Measurements from ENCODE around the gene POLD2. TPM values are rescaled to one million over a fixed set of nuclear protein-coding genes. Genes with fewer than 3 reads are reported as not detected.
"Not testable (repeated sequence)": the region's sequence is repeated elsewhere in the genome, so short reads cannot be mapped to it uniquely, and the experiment has no call there.

POLD2 gene
- total RNA-seq: 100 to 1,000 TPM; 298 to 305 TPM

GRCh38 chr7:44123190-44124003 is at the start of gene POLD2:
TSS of gene POLD2 (minus strand) at chr7:44123548. CDS start at chr7:44122053, 1,495 bp downstream.
- CTCF ChIA-PET: interaction anchor here (1.0 to 1.6 kb wide), 4 partner anchors 18 to 42 kb away, joined by 3 to 4 read pairs (median 3); no protein-coding TSS in a partner anchor
- POLR2A ChIA-PET: interaction anchor here (1.0 to 1.5 kb wide), 4 partner anchors 12 to 42 kb away, joined by 3 to 5 read pairs (median 4); partner anchors contain the start of gene AEBP1

DNA sequence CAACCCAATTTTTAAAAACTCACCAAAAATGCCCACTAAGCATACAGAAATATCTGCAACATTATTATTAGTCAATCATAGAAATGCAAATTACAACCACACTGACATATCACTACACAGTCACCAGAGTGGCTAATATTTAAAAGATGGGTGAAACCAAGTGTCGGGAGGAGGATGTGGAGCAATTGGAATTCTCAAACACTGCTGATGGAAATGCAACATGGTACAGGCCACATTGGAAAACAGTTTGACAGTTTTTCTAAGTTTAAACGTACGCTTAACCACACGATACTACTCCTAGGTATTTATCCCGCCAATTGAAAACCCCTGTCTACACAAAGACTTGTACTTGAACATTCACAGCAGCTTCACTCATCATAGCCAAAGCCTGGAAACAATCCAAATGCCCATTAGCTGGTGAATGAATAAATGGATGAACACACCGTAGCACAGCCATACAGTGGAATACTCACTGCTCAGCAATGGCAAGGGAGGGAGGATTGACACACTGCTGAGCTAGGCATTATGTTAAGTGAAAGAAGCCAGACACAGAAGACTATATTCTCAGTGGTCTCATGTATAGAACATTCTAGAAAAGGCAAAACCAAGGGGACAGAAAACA is 49.6 kb upstream of the POLD2 start:
- CTCF ChIA-PET: interaction anchor here (0.5 kb wide), 1 partner anchor 125 kb away, joined by 4 read pairs; no protein-coding TSS in a partner anchor
- POLR2A ChIA-PET: no interaction called here

DNA sequence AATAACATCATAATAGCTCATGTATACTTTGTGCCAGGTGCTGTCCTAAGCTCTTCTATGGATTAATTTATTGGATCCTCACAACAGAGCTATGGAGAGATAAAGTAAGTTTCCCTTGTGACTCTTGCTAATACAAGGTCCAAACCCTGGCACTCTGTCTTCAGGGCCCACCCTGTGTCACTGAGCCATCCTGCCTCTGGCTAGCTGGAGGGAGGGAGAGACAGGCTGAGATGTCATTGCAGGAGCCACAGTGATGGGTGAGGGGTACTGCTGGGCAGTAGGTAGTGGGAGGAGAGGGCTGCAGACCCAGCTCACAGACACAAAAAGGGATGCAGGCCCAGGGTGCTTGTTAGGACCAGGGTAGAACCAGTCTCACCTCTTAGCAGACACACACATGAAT is 49.0 kb upstream of the POLD2 start:
- ChIA-PET CTCF (interaction anchor here (0.5 to 1.1 kb wide), 2 partner anchors 124 to 362 kb away, joined by 3 to 4 read pairs; no protein-coding TSS in a partner anchor), POLR2A (no interaction called here)

DNA sequence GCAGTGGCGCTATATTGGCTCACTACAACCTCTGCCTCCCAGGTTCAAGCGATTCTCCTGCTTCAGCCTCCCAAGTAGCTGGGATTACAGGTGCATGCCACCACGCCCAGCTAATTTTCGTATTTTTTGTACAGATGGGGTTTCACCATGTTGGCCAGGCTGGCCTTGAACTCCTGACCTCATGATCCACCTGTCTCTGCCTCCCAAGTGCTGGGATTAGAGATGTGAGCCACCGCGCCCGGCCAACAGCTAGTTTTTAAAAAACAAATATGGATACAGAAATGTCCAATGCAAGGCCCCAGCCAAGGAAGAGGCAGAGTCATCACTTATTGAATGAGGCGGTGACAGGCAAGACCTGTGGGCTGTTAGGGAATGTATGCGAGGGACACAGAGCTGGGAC is 48.6 kb upstream of the POLD2 start:
- CTCF ChIA-PET: interaction anchor here (1.1 kb wide), 1 partner anchor 363 kb away, joined by 3 read pairs; no protein-coding TSS in a partner anchor
- POLR2A ChIA-PET: not testable (repeated sequence)

DNA sequence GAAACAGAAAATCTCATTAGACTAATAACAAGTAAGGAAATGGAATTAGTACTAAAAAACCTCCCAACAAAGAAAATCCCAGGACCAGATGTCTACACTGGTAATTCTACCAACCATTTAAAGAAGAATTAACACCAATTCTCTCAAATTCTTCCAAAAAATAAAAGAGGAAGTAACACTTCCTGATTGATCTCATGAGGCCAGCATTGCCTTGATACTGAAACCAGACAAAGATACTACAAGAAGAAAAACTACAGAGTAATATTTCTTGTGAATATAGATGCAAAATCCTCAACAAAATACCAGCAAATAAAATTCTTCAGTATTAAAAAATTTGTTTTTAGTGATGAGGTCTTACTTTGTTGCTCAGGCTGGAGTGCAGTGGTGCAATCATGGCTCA is 44.6 kb upstream of the POLD2 start:
- ChIA-PET POLR2A (no interaction called here), CTCF (no interaction called here)

DNA sequence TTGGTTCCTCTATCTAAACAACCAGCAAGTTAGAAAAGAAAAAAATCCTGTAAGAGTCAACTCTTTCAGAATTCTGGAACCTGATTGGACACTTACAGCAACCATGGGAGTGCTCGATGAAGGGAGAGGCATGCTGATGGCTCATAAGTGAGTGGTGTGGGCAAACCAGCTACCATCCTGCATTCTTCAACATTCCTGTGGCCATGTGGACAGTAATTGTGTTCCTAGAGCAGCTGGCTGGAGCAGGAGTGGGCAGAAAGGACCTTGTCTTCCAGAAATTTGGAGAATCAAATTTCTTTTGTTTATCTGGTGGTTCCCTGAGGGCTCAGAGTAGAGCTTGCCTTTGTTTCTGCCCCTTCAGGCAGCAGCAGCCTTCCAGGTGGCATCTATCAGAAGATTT is 40.2 kb upstream of the POLD2 start:
- CTCF ChIA-PET: interaction anchor here (0.8 kb wide), 1 partner anchor 9 kb away, joined by 3 read pairs; no protein-coding TSS in a partner anchor

GRCh38 chr7:44162785-44163395 is 39.5 kb upstream of the POLD2 start:
- ChIA-PET CTCF (interaction anchor here (0.8 kb wide), 1 partner anchor 8 kb away, joined by 3 read pairs; no protein-coding TSS in a partner anchor), POLR2A (no interaction called here)

More for the DNA sequence above, 40.2 kb upstream of the POLD2 start:
- POLR2A ChIA-PET: no interaction called here

GRCh38 chr7:44162179-44162578 is 38.8 kb upstream of the POLD2 start:
- ChIA-PET CTCF (no interaction called here), POLR2A (no interaction called here)

GRCh38 chr7:44161371-44161770 is 38.0 kb upstream of the POLD2 start:
- POLR2A ChIA-PET: no interaction called here
- CTCF ChIA-PET: no interaction called here

GRCh38 chr7:44159824-44160630 is 36.7 kb upstream of the POLD2 start:
- CTCF ChIA-PET: no interaction called here
- POLR2A ChIA-PET: no interaction called here

DNA sequence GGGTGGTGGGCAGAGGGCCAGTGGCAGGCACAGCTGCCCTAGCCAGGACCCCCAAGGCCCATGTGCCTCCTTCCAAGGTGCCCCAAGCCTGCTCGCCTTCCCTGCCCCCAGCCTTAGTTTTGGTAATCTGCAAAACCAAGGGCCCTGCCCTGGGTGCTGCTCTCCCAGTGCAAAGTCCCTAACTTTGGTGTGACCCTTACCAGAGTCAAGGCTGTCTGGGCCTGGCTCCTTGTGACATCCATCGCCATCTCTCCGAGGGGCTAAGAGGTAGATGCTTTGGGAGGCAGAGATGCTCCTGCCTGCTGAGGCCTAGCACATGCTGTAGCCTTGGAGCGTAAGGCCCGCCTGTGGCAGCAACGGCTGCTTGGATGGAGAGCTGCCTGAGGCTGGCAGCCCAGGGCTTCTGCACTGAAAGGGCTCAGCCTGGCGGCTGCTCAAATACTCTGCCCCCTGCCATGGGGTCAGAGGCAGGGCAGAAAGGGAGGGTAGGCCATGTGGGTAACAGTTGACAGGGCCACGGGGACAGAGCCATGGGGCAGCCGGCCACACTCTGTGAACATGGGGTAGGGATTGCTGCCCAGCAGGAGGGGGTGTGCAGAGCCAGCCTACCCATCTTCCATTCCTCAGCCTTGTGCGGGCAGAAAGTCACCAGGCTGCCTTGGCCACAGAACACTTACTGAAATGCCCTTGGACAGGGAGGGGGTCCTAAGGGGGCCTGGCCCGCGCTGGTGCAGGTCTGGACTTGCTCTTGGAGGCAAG is 35.7 kb upstream of the POLD2 start:
- CTCF ChIA-PET: no interaction called here
- POLR2A ChIA-PET: no interaction called here

DNA sequence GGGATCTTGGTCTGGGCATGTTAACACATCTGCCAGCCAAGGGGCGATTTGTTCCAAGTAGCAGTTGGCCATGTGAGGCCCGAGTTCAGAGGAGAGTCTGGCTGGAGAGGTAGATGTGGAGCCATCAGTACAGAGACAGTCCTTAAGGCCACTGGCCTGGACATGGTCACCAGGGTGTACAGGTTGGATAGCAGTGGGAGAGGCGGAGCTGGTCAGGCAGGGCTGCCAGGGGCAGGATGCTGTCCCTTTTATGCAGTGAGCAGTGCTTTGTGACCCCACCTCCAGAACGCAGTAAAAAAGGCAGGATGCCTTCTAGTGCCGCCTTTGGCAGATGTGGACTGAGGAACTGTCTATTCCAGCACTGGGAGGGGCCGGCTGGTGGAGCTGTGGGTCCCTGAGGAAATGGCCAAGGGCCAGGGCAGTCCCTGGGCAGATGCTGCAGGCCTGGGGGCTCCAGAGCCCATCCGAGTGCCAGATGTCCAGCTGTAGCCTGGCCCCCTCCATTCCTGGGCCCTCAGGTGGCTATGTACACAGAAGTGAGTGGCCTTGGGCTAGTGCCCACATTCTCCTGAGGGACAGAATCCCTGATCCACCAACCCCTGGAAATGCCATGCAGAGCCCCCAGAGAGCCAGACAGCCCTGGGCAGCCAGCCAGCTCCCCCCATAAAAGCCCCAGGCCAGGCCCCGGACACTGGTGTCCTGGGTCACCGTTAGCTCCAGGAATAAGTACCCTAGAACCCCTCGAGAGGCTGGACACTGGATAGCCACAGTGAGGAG is 34.9 kb upstream of the POLD2 start:
- CTCF ChIA-PET: no interaction called here
- POLR2A ChIA-PET: no interaction called here

DNA sequence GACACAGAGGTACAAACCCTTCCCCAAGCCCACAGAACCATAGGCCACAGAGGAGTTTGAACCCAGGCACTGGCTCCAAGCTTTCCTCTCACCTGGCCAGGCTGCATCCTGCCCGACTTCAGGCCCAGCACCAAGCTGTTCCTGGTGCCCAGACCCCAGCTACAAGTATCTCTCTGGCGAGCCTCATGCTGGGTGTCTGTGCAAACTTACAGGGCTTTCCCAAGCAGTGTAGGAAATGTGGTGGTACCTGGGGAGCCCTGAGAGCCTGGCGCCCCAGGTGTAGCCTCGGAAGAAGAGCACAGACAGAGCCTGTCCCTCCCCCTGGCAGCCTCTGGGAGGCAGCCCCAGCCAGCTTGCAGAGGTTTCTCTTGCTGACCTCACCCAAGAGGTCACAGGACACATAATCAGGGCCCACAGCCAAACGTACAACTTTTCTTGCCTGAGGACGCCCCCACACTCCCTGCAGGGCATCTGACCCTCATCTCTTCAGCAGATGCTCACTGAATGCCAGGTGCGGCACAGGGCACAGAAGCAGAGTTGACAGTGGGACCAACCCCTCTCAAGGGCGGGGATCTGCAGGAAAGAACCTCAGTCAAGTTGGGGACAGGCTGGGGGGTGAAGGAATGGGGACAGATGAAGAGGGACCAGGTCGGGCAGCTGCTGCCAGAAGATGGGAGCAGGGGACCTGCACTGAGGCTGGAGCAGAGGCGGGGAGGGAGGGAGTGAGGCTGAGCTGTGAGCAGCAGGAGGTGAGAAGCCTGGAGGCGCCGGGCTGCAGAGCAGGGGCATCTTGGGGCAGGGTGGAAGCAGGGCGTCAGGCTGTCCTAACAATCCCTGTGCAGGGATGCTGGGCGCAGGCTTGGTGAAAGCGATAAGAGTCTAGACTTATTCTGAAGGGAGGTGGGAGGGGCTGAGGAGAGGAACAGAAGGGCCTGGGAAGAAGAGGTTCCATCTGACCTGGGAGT is 34.0 kb upstream of the POLD2 start:
- ChIA-PET CTCF (no interaction called here), POLR2A (no interaction called here)

DNA sequence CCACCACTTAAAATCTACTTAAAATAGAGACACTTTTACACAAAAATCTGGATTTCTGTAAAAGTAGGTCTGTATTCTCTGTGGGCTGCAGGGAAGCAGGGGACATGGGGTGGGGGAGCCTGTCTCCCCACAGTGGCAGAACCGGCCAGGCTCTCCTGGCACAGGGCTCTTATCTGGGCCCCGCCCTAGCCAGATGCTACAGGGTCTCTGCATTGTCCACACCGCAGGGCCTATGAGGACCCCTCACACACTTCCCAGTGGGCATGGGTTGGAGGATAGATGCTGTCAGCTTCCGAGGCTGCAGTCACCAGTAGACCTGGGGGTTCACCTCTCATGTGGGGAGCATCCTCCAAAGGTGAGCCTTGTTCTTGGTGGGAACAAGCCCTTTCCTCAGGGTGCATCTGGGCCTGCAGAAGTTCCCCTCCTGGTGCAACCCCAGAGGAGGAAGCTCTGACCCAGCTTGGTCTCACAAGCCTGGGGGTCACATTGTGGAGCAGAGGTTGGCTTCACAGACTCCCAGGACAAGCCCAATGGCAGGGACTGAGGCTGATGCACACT is 33.2 kb upstream of the POLD2 start:
- POLR2A ChIA-PET: no interaction called here
- CTCF ChIA-PET: no interaction called here

- POLR2A ChIA-PET: no interaction called here
- CTCF ChIA-PET: interaction anchor here (1.0 kb wide), 1 partner anchor 8 kb away, joined by 3 read pairs; no protein-coding TSS in a partner anchor
Measured at GRCh38 chr7:44155191-44156185, 32.1 kb upstream of the POLD2 start.

DNA sequence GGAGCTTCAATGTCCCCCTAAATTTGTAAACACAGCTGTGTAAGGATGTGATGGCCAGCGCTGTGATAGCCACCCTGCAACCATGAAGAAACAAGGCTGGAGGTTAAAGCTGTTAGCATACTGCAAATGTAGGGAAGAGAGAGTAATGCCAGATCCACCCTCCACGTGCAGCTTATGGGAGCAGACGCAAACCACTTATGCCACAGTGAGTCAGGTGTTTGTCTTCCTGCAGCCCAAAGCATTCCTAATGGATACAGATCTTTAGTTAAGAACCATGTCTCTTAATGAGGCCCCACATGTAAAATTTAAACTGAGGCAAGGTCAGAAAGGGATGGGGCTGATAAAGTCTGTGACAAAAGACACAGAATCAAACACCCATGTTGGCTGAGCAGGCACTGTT is 31.4 kb upstream of the POLD2 start:
- ChIA-PET CTCF (interaction anchor here (1.0 kb wide), 1 partner anchor 9 kb away, joined by 3 read pairs; no protein-coding TSS in a partner anchor), POLR2A (no interaction called here)
